RWPE2 (cell line): ENCODE data around the gene CRYZL1.

Source experiments
- ATAC-seq: fragments of 200-7000 bp; cut with Tn5 transposase; 3 replicates; pipeline ENCODE4 v1.9.1; 2021; ENCODE audit warnings: low read depth
- DNase-seq: peaks from one replicate; pipeline ENCODE4 v3.0.0-alpha.2; 2020; ENCODE audit warnings: low spot score
- H3K27ac ChIP-seq: fragments of 450-650 bp; 2 replicates; pipeline ENCODE4 v1.5.1; 2017; ENCODE audit warnings: mild to moderate bottlenecking; ENCODE audit not compliant: poor library complexity, severe bottlenecking
- H3K27me3 ChIP-seq: fragments of 250-450 bp; sonication (Bioruptor Pico); 2 replicates; pipeline ENCODE4 v1.5.1; 2021; ENCODE audit warnings: mild to moderate bottlenecking, moderate library complexity; ENCODE audit not compliant: insufficient read depth, poor library complexity, severe bottlenecking
- H3K36me3 ChIP-seq: fragments of 250-450 bp; sonication (Bioruptor Pico); 2 replicates; pipeline ENCODE4 v1.5.1; 2020; ENCODE audit warnings: low read depth, mild to moderate bottlenecking, moderate library complexity
- H3K4me1 ChIP-seq: fragments of 250-450 bp; sonication (Bioruptor Pico); 2 replicates; pipeline ENCODE4 v1.5.1; 2021; ENCODE audit warnings: mild to moderate bottlenecking, moderate library complexity; ENCODE audit not compliant: insufficient read depth, poor library complexity, severe bottlenecking
- H3K4me3 ChIP-seq: fragments of 250-450 bp; sonication (Bioruptor Pico); 2 replicates; pipeline ENCODE4 v1.5.1; 2021; ENCODE audit warnings: mild to moderate bottlenecking, moderate library complexity; ENCODE audit not compliant: severe bottlenecking
- H3K9me3 ChIP-seq: fragments of 250-450 bp; sonication (Bioruptor Pico); 2 replicates; pipeline ENCODE4 v1.5.1; 2021; ENCODE audit warnings: mild to moderate bottlenecking, moderate library complexity; ENCODE audit not compliant: severe bottlenecking
- CTCF ChIP-seq: fragments of 450-650 bp; IDR thresholded peaks from one replicate; pipeline ENCODE4 v1.5.1; 2017; ENCODE audit warnings: mild to moderate bottlenecking, moderate library complexity; ENCODE audit not compliant: poor library complexity, severe bottlenecking

The CRYZL1 gene

GRCh38 chr21:33668620-33669019 lies 27.1 kb upstream of the CRYZL1 start:
- Histone ChIP-seq H3K9me3 (no peaks in the 10 kb centered on the region), H3K27me3 (no peaks in the 10 kb centered on the region), H3K4me1 (peaks cover 6% of the 10 kb centered on the region), H3K36me3 (no peaks in the 10 kb centered on the region), H3K27ac (no peak overlapping the region), H3K4me3 (no peak overlapping the region)
- no peak for TF ChIP-seq CTCF
- DNase-seq (no peak), ATAC-seq (no peak)

GRCh38 chr21:33668180-33668579 lies 26.6 kb upstream of the CRYZL1 start:
- Histone ChIP-seq H3K9me3 (no peaks in the 10 kb centered on the region), H3K27ac (no peak overlapping the region), H3K36me3 (no peaks in the 10 kb centered on the region), H3K27me3 (no peaks in the 10 kb centered on the region), H3K4me3 (no peak overlapping the region), H3K4me1 (peaks cover 6% of the 10 kb centered on the region)
- ATAC-seq (0 out of 3 replicates have a peak, but pooled peaks have one; percentile 40), DNase-seq (no peak)
- TF ChIP-seq CTCF = no peak

- no peaks in the 10 kb centered on the region for H3K36me3 ChIP-seq
- ATAC-seq (no peak), DNase-seq (no peak)
- H3K4me3 ChIP-seq = no peak overlapping the region
- TF ChIP-seq CTCF = no peak
- peaks cover 6% of the 10 kb centered on the region for H3K4me1 ChIP-seq
- H3K9me3 ChIP-seq = no peaks in the 10 kb centered on the region
- H3K27me3 ChIP-seq = no peaks in the 10 kb centered on the region
- no peak overlapping the region for H3K27ac ChIP-seq
Measured at GRCh38 chr21:33667636-33668035, 26.1 kb upstream of the CRYZL1 start.

- no peak for TF ChIP-seq CTCF
- ATAC-seq = no peak
- DNase-seq = no peak
- Histone ChIP-seq H3K4me3 (no peak overlapping the region), H3K9me3 (no peaks in the 10 kb centered on the region), H3K27ac (no peak overlapping the region), H3K4me1 (peaks cover 10% of the 10 kb centered on the region), H3K36me3 (no peaks in the 10 kb centered on the region), H3K27me3 (no peaks in the 10 kb centered on the region)
Measured at GRCh38 chr21:33666153-33666552, 24.6 kb upstream of the CRYZL1 start.

- DNase-seq = no peak
- no peaks in the 10 kb centered on the region for H3K27me3 ChIP-seq
- ATAC-seq = no peak
- peaks cover 8% of the 10 kb centered on the region for H3K9me3 ChIP-seq
- H3K4me1 ChIP-seq = peaks cover 10% of the 10 kb centered on the region
- TF ChIP-seq CTCF = no peak
- H3K4me3 ChIP-seq = no peak overlapping the region
- H3K27ac ChIP-seq = no peak overlapping the region
- no peaks in the 10 kb centered on the region for H3K36me3 ChIP-seq
Measured at GRCh38 chr21:33664135-33664534, 22.6 kb upstream of the CRYZL1 start.
